Measurements from ENCODE around the gene ST6GAL1.
"Not testable (repeated sequence)": the region's sequence is repeated elsewhere in the genome, so short reads cannot be mapped to it uniquely, and the experiment has no call there.

Gene ST6GAL1

DNA sequence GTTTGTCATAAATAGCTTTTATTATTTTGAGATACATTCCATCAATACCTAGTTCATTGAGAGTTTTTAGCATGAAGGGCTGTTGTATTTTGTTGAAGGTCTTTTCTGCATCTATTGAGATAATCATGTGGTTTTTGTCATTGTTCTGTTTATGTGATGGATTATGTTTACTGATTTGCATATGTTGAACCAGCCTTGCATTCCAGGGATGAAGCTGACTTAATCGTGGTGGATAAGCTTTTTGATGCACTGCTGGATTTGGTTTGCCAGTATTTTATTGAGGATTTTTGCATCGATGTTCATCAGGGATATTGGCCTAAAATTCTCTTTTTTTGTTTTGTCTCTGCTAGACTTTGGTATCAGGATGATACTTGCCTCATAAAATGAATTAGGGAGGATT, 124.1 kb downstream of the ST6GAL1 start:
- DNase-seq, result not testable (repeated sequence)

DNA sequence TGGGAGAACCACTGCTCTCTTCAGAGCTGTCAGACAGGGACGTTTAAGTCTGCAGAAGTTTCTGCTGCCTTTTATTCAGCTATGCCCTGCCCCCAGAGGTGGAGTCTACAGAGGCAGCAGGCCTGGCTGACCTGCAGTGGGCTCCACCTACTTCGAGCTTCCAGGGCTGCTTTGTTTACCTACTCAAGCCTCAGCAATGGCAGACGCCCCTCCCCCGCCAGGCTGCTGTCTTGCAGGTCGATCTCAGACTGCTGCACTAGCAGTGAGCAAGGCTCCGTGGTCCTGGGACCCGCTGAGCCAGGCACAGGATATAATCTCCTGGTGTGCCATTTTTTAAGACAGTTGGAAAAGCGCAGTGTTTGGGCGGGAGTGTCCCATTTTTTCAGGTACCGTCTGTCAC, 127.5 kb downstream of the ST6GAL1 start:
- not testable (repeated sequence) for DNase-seq

DNA sequence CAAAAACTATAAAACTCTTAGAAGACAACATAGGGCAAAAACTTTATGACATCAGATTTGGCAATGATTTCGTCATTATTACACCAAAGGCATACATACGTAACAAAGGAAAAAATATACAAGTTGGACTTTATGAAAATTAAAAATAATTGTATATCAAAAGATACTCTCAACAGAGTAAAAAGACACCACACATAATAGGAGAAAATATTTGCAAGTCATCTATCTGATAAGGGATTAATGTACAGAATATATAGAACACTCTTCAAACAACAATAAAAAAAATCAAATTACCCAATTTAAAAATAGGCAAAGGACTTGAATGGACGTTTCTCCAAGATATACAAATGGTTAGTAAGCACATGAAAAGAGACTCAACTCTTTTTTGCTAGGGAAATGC, 131.4 kb downstream of the ST6GAL1 start:
- DNase-seq, result no peak

DNA sequence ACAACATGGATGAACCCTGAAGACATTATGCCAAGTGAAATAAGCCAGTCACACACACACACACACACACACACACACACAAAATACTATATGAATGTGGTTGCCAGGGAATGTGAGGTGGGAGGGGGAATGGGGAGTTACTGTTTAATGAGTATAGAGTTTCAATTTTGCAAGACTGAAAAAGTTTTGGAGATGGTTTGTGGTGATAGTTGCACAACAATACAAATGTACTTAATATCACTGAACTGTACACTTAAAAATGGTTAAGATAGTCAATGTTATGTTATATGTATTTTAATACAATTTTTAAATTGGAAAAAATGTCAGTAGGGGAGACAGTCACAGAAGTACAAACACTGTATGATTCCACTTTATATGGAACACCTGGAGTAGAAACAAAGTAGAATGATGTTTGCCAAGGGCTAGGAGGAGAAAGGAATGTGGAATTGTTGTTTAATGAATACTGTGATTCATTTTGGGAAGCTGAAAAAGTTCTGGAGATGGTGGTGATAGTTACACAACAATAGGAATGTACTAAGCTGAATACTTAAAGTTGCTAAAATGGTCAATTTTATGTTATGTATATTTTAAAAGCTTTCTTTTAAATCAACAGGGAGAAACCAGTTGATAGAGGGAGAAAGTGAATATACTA, 132.3 kb downstream of the ST6GAL1 start:
- peak; percentile 86 for DNase-seq

DNA sequence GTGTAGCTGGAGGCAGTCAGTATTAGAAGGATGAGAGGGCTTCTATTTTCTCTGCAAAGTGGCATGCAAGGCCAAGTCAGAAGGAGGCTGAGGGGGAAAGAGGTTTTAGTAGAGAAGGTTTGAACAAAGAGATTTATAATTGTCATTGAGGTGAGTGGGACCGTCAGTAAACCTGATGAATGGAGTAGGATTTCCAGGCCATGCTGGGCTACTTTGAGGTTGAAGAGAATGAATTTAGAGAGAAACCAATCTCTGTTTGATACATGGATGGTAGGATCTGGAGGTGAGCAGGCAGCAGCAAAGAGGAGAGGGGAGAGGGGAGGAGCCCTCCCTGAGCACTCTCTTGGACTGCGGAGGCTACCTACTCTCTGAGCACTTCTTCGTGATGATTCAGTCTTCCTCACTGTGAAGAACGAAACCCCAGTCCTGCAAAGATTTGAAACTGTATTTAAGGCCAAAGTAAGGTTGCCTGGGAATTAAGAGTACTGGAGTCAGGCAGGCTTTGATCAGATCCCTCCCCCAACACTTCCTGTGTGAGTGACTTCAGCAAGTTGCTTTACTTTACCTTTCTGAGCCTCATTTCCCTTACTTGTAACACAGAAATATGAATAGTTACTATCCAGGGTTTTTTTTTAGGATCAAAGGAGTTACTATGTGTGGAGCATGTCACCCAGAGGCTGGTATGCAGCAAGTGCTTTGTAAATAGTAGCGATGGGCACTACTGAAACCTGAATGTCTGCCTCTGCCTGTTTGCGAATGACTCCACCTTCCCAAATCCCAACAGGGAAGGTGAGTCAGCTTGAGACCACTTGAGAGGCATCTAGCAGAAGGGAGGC, 133.2 kb downstream of the ST6GAL1 start:
- peak; percentile 57 for DNase-seq

DNA sequence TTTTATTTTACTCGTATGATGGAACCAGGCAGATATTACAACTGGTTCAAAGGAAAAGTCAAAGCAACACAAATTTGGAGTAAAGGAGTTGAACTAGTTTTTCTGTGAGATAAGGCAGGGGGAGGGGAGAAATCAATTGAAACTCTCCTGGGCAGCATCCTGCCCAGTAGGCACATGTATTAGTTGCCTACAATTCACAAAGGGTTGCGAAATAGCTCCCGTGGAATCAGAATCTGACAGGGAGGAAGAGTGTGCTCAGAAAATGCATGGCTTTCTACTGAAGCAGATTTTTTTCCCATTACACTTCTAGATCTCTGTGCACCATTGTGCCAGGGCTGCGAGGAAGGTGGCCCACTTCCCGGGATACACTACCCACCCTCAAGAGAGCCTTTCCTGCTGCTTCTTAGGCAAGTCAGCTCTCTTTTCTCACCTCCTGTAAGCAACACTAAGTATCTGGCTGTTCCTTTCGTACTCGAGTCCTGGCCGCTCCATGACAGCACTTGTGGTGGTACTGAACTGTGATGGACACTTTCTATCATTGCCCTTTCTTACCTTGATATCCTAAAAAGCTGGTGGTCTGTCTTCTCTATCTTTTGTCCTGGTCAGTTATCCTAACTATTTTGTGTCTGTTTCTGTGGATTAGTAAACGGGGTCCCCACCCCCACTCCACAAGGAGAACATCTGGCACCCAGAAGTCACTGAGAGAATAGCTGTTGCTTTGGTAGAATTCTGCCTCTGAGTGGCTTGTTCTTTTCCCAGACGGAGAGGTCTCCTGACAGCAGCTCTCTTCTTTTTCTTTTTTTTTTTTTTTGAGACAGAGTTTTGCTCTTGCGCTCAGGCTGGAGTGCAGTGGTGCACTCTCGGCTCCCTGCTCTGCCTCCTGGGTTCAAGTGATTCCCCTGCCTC, 134.1 kb downstream of the ST6GAL1 start:
- DNase-seq, result peak; percentile 41

- peak; percentile 55 for DNase-seq
These were observed 136.1 kb downstream of the ST6GAL1 start for GRCh38 chr3:187066228-187066995.

DNA sequence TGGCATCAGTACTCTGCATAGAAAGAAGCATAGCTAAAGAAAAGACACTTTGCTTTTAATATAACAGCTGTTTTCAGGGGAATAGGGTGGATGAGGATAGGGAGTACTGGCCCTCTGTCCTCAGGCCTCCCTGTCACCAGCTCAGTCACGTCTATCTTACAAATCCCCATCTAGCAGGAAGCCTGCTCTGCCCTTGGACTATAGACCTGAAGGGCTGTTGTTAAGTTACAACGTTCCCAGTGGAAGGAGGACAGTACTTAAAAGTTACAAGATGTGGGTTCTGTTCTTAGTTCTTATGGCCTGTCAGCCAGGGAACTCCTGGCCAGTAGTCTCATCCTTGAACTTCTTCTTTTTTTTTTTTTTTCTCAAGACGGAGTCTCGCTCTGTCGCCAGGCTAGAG, 138.5 kb downstream of the ST6GAL1 start:
- DNase-seq, result no peak

- no peak for DNase-seq
These were observed 139.7 kb downstream of the ST6GAL1 start for GRCh38 chr3:187069857-187070516.

DNA sequence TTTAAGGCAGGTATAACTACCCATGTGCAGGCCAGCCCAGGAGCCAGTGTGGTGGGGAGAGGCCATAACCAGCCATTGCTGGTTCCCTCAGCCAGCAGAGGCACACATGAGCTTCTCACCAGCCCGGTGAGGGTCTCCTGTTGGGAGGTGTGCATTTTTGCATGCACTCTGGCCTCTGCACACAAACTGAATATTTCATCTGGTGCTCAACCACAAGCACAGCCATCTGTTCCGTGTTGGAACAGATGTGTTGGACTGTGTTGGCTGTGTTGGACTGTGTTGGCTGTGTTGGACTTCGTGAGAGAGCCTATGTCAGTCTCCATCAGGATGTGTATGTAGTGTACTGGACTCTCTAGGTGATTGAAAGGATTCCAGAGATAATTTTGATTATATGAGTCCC, 141.8 kb downstream of the ST6GAL1 start:
- DNase-seq, result no peak

GRCh38 chr3:187072511-187072910, 142.2 kb downstream of the ST6GAL1 start:
- DNase-seq, result no peak

- DNase-seq, result no peak
These were observed 143.3 kb downstream of the ST6GAL1 start for GRCh38 chr3:187073581-187074098.

DNA sequence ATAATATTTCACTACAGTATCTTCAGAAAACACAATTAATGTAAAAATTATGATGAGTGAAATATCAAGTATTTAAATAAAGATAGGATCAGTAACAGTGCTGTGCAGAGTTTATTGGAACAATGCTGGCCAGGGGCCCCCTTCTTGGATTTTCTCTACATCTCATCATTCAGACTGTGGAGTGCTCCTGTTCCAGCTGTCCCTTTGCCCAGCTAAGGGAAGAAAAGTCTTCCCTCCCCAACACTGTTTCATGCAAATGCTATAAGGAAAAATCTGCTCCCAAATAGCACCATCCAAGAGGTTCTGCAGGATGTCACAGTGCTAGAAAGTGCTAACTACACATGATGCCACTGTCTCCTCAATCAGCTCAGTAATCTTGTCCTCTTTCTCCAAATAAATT, 144.5 kb downstream of the ST6GAL1 start:
- DNase-seq, result no peak

DNA sequence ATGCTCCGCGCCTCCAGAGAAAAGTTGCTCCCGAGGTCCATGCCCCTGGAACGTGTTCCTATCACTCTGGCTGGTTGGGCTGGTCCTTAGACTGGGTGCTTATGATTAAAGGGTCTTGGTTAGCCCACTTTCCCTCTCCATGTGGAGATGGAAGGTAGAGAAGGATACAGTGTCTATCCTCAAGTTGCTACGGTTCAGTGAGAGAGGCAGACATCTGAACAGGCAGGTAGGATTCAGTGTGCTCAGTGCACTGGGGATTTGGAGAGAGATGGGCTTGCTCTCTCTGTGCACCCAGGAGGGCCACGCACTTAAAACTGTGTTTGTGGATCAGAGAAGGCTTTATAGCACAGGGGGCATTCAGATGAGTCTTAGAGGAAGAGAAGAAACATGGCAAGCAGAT, 146.0 kb downstream of the ST6GAL1 start:
- no peak for DNase-seq

- no peak for DNase-seq
These were observed 146.8 kb downstream of the ST6GAL1 start for GRCh38 chr3:187077085-187077484.

DNA sequence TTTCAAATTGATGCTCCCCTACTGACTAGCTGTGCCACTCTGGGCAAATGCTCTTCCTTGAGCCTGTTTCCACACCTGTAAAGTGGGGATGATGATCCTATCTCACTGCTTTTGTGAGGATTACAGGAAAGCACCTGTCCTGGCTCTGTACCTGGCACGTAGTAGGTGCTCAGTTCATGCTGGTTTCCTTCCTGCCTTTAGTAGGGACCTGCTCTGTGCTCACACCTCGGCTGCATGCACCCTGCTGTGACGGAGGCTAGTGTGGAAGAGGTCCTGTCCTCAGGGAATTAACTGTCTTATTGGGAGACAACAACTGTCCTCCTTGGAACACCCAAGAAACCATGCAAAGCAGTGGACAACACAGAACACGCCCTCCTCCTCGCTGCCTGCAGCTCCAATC, 147.2 kb downstream of the ST6GAL1 start:
- DNase-seq, result no peak

DNA sequence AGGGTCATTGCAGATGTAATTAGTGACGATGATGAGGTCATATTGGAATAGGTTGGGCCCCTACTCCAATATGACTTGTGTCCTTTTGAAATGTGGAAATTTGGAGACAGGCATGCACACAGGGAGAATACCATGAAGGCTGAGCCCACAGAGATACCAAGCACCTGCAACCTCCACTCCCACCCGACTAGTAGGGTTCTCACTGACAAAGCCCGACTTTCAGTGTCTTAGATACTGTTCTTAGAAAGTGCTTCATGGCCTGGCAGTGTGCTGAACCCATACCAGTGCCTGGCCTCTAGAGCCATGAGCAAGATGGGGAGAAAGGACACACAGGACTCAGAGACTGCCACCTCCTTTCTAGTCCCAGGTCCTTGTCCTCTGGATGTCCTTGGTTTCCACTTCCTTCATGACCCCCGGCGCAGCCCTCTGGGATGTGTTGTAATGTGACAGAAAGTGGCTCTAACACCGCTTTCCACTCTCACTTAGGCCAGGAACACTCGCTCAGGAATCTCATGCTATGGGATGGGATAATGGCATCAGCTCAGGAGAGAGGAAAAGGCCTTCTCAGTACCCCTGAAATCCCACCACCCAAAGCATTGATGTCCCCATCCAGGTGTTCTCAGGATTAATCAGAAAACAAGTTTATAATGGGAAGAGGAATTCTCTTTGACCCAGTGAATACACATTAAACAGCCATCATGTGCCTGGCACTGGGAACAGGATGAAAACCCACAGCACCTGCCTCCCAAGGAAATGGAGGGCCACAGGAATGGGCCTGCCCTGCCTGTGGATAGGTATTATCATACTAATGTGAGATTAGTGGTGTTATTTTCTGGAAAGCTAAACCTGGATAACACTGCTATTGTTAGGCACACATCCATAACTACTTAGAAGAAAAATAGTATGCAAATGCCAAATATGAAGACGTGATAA, 149.0 kb downstream of the ST6GAL1 start:
- no peak for DNase-seq

- no peak for DNase-seq
These were observed 150.6 kb downstream of the ST6GAL1 start for GRCh38 chr3:187080799-187081450.

DNA sequence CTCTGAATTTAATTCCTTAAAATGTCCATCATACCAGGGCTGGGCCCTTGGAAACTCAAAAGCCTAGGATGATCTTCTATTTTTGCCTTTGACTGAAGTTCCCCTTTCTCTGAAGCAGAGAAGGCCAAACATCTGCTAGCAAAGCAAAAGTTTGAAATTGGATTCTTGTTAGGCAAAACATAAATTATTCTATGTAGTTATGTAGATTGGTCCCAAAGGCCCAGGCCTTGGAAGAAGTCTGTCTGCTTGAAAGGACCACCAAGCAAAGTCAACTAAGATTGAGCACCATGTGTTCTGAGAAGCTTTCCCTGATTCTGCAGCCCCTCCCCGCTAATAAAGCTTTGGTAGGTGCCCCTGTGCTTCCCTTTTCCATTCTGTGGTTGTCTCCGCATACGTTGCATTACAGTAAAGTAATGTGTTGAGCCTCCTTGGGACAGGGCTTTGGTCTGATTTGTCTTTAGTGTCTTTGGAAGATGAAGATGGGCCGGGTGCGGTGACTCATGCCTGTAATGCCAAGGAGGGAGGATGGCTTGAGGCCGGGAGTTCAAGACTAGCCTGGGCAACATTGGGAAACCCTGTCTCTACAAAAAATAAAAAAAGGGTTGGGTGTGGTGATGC, 152.5 kb downstream of the ST6GAL1 start:
- no peak for DNase-seq

- no peak for DNase-seq
These were observed 153.8 kb downstream of the ST6GAL1 start for GRCh38 chr3:187084126-187084525.
